B cell (primary cell): Measurements from ENCODE around the gene LDHD.

ENCODE experiments used
- EZH2 ChIP-seq: IDR thresholded peaks from 2 replicates; pipeline ENCODE4 v1.6.1; 2012; ENCODE audit warnings: borderline replicate concordance, low read depth, mild to moderate bottlenecking, moderate library complexity, low read length; ENCODE audit not compliant: insufficient read depth, poor library complexity, severe bottlenecking
- TF ChIP-seq, protein P1 (sequence below): fragments of 200-600 bp; IDR thresholded peaks from one replicate; pipeline ENCODE4 v1.8.0; 2022; ENCODE audit warnings: antibody characterized with exemption, mild to moderate bottlenecking

DNA sequence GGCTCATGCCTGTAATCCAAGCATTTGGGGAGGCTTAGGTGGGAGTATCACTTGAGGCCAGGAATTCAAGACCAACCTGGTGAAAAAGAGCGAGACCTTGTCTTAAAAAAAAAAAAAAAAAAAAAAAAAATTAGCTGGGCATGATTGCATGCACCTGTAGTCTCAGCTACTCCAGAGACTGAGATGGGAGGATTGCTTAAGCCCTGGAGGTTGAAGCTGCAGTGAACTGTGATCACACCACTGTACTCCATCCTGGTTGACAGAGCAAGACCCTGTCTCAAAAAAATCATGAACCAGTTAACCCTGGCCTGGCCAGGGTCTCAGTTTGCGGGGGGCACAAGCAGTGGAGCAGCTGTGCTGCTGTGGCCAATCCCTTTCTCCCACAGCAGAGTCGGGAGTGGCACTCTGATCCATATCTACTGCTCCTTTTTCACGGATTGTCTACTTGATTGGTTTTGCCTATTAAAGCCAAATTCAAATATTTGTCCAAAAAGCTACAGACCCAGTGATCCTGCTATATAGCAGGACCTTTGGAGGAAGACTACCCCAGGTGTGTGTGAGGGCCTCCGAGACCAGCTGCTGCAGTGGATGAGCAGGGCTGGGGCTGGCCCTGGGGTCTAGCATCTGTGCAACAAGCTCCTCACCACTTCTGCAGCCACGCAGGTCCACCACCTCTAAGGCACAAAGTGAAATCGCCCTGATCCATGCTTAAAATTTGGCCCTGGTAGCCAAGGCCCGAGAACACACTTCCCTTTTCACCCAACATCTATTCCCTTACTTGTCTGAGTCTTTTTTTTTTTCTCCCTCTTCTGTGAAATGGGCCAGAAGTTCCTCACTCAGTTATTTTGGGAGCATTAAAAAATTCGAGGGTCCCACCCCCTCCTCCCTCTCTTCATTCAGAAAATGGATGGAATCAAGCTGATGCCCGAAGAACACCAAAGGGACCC lies 48.2 kb downstream of the LDHD start:
- TF ChIP-seq, protein P1, sequence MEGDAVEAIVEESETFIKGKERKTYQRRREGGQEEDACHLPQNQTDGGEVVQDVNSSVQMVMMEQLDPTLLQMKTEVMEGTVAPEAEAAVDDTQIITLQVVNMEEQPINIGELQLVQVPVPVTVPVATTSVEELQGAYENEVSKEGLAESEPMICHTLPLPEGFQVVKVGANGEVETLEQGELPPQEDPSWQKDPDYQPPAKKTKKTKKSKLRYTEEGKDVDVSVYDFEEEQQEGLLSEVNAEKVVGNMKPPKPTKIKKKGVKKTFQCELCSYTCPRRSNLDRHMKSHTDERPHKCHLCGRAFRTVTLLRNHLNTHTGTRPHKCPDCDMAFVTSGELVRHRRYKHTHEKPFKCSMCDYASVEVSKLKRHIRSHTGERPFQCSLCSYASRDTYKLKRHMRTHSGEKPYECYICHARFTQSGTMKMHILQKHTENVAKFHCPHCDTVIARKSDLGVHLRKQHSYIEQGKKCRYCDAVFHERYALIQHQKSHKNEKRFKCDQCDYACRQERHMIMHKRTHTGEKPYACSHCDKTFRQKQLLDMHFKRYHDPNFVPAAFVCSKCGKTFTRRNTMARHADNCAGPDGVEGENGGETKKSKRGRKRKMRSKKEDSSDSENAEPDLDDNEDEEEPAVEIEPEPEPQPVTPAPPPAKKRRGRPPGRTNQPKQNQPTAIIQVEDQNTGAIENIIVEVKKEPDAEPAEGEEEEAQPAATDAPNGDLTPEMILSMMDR: no peak
- no peak for TF ChIP-seq EZH2
